Adipocyte (in vitro differentiated cells): ENCODE measurements around the gene MAF.

ENCODE experiments used
- DNase-seq: peaks from one replicate; pipeline ENCODE4 v3.0.0-alpha.2; 2015; ENCODE audit warnings: low read depth
- H3K27me3 ChIP-seq: replicated peaks from 2 replicates; pipeline ENCODE4 v1.7.0; 2013; ENCODE audit warnings: mild to moderate bottlenecking, low read length, moderate library complexity; ENCODE audit not compliant: control insufficient read depth, insufficient read depth
- H3K36me3 ChIP-seq: 2 replicates; pipeline ENCODE4 v1.7.0; 2013; ENCODE audit warnings: low read length, mild to moderate bottlenecking, moderate library complexity; ENCODE audit not compliant: control insufficient read depth, insufficient read depth, severe bottlenecking
- H3K4me1 ChIP-seq: 2 replicates; pipeline ENCODE4 v1.7.0; 2013; ENCODE audit warnings: mild to moderate bottlenecking, low read length, moderate library complexity; ENCODE audit not compliant: control insufficient read depth, insufficient read depth
- H3K4me3 ChIP-seq: 2 replicates; pipeline ENCODE4 v1.7.0; 2013; ENCODE audit warnings: mild to moderate bottlenecking, low read length, moderate library complexity
- H3K9ac ChIP-seq: 2 replicates; pipeline ENCODE4 v1.7.0; 2013; ENCODE audit warnings: mild to moderate bottlenecking, low read length, moderate library complexity
- H3K9me3 ChIP-seq: 2 replicates; pipeline ENCODE4 v1.7.0; 2013; ENCODE audit warnings: mild to moderate bottlenecking, low read length, moderate library complexity; ENCODE audit not compliant: control insufficient read depth

Gene MAF

DNA sequence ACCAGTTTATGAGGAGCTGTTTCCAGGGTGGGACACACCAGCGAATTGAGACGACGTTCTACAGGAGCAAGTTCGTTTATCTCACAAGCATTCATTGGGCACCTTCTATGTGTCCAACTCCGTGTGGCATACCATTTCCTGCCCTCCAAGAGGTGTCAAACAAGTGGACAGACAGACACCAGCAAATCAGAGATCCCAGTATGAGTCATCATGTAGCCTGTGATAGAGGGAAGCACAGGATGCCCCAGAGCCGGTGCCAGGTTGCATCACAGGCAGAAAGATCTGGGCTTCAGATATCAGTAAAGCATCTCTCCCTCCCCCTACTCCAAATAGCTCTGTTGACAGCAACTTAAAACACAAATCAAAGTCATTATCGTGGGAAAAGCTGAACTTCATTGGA, 31.8 kb upstream of the MAF start:
- H3K4me1 ChIP-seq: peaks cover 7% of the 10 kb centered on the region
- no peaks in the 10 kb centered on the region for H3K27me3 ChIP-seq
- no peak overlapping the region for H3K9ac ChIP-seq
- no peaks in the 10 kb centered on the region for H3K36me3 ChIP-seq
- H3K9me3 ChIP-seq: no peaks in the 10 kb centered on the region
- H3K4me3 ChIP-seq: no peak overlapping the region
- DNase-seq: no peak

DNA sequence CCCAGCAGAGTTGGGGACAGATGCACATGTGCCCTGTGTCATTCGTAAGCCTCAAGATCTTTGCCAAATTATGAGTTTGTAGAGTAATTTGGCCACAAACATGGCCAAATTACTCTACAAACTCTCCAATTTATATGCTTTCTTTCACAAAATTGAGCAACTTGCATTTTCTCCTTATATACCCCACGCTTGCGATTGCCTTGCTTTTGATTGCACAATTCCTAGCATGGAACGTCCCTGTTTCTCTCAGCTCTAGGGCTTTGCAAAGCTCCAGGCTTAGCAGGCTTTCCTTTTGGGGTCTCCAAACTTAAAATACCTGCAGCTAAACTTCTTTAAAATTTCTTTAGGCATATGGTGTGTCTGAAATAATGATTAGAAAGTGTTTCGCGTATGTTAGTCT, 28.5 kb upstream of the MAF start:
- Histone ChIP-seq H3K4me3 (no peak overlapping the region), H3K9me3 (no peaks in the 10 kb centered on the region)
- DNase-seq: no peak

DNA sequence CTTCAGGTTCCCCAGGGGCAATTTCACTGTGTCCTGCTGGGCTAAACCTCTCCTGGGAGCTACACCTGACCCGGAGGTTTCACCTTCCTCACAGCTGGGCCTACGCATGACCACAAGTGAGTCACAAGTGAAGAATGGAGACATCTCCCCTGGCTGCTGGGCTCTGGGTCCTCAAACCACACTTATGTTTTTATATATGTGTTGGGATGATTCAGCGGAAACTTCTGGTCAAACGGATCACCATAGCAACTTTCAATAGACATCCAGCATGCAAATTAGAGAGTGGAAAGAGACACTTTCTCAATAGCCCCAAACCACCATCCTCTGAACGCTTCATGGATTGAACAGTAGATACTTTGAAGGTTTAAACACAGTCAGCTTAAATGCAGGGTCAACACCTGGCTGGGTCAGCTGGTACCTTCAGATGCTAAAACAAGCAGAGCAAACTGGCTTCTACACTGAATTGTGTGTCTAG, 28.0 kb upstream of the MAF start:
- no peak for DNase-seq
- Histone ChIP-seq H3K27me3 (peaks cover 4% of the 10 kb centered on the region), H3K9me3 (no peaks in the 10 kb centered on the region), H3K9ac (no peak overlapping the region), H3K4me1 (peaks cover 7% of the 10 kb centered on the region), H3K4me3 (no peak overlapping the region), H3K36me3 (no peaks in the 10 kb centered on the region)

More for the DNA sequence above, 28.5 kb upstream of the MAF start:
- Histone ChIP-seq H3K9ac (no peak overlapping the region), H3K36me3 (no peaks in the 10 kb centered on the region), H3K27me3 (peaks cover 4% of the 10 kb centered on the region), H3K4me1 (peaks cover 7% of the 10 kb centered on the region)

- no peaks in the 10 kb centered on the region for H3K36me3 ChIP-seq
- H3K27me3 ChIP-seq: peaks cover 8% of the 10 kb centered on the region
- H3K9ac ChIP-seq: no peak overlapping the region
- no peaks in the 10 kb centered on the region for H3K9me3 ChIP-seq
- DNase-seq: no peak
- peaks cover 3% of the 10 kb centered on the region for H3K4me1 ChIP-seq
- H3K4me3 ChIP-seq: no peak overlapping the region
Observed at GRCh38 chr16:79627092-79627491, 26.6 kb upstream of the MAF start.

GRCh38 chr16:79625738-79626137, 25.2 kb upstream of the MAF start:
- Histone ChIP-seq H3K9me3 (peaks cover 7% of the 10 kb centered on the region), H3K27me3 (peaks cover 11% of the 10 kb centered on the region), H3K4me1 (no peaks in the 10 kb centered on the region), H3K36me3 (no peaks in the 10 kb centered on the region), H3K4me3 (no peak overlapping the region), H3K9ac (no peak overlapping the region)
- no peak for DNase-seq

GRCh38 chr16:79623824-79624223, 23.3 kb upstream of the MAF start:
- H3K4me1 ChIP-seq: no peaks in the 10 kb centered on the region

GRCh38 chr16:79623062-79623461, 22.5 kb upstream of the MAF start:
- Histone ChIP-seq H3K4me1 (peaks cover 3% of the 10 kb centered on the region), H3K9ac (no peak overlapping the region), H3K36me3 (no peaks in the 10 kb centered on the region), H3K9me3 (peaks cover 8% of the 10 kb centered on the region), H3K4me3 (no peak overlapping the region), H3K27me3 (peaks cover 11% of the 10 kb centered on the region)
- DNase-seq: no peak

More at GRCh38 chr16:79623824-79624223, 23.3 kb upstream of the MAF start:
- Histone ChIP-seq H3K9me3 (peaks cover 8% of the 10 kb centered on the region), H3K36me3 (no peaks in the 10 kb centered on the region), H3K9ac (no peak overlapping the region), H3K4me3 (no peak overlapping the region), H3K27me3 (peaks cover 11% of the 10 kb centered on the region)
- DNase-seq: no peak

GRCh38 chr16:79621027-79621426, 20.5 kb upstream of the MAF start:
- Histone ChIP-seq H3K9ac (no peak overlapping the region), H3K4me1 (peaks cover 14% of the 10 kb centered on the region), H3K36me3 (no peaks in the 10 kb centered on the region), H3K4me3 (no peak overlapping the region), H3K9me3 (peaks cover 8% of the 10 kb centered on the region), H3K27me3 (peaks cover 11% of the 10 kb centered on the region)
- no peak for DNase-seq

- DNase-seq: no peak
- H3K27me3 ChIP-seq: peaks cover 7% of the 10 kb centered on the region
- H3K9me3 ChIP-seq: peaks cover 8% of the 10 kb centered on the region
- H3K4me3 ChIP-seq: no peak overlapping the region
- H3K9ac ChIP-seq: no peak overlapping the region
- no peaks in the 10 kb centered on the region for H3K36me3 ChIP-seq
- H3K4me1 ChIP-seq: peaks cover 14% of the 10 kb centered on the region
Observed at GRCh38 chr16:79618692-79619050, 18.1 kb upstream of the MAF start.

GRCh38 chr16:79618041-79618691, 17.6 kb upstream of the MAF start:
- Histone ChIP-seq H3K4me3 (no peak overlapping the region), H3K9me3 (peaks cover 8% of the 10 kb centered on the region), H3K27me3 (peaks cover 7% of the 10 kb centered on the region), H3K9ac (no peak overlapping the region), H3K4me1 (peaks cover 14% of the 10 kb centered on the region), H3K36me3 (no peaks in the 10 kb centered on the region)
- no peak for DNase-seq

- no peak overlapping the region for H3K9ac ChIP-seq
- no peak overlapping the region for H3K4me3 ChIP-seq
- H3K36me3 ChIP-seq: no peaks in the 10 kb centered on the region
- peaks cover 6% of the 10 kb centered on the region for H3K27me3 ChIP-seq
- no peak for DNase-seq
- peaks cover 21% of the 10 kb centered on the region for H3K4me1 ChIP-seq
- no peaks in the 10 kb centered on the region for H3K9me3 ChIP-seq
Observed at GRCh38 chr16:79613009-79613408, 12.5 kb upstream of the MAF start.

DNA sequence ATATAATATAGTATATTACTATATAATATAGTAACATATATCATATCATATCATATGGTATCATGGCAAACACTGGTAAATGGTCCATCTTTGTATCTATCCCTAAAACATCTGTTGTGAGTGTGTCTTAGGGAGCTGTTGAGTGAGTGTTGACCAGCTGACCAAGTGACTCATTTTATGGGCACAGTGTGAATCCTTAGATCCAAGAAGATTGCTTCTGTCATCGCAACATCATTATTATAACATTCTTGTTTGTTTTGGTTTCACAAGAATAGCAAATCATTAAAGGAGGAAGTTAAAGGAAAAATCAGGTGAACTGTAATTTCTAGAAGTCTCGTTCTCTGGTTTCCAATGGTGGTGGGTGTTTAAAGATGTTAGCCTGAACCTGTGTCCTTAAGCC, 11.7 kb upstream of the MAF start:
- Histone ChIP-seq H3K9me3 (no peaks in the 10 kb centered on the region), H3K4me3 (no peak overlapping the region), H3K9ac (no peak overlapping the region), H3K36me3 (no peaks in the 10 kb centered on the region), H3K27me3 (peaks cover 6% of the 10 kb centered on the region), H3K4me1 (peaks cover 21% of the 10 kb centered on the region)
- DNase-seq: no peak
